Choroid plexus epithelial cell (primary cell): ENCODE results near the gene PRDM2.

Source experiments
- DNase-seq: peaks from one replicate; pipeline ENCODE4 v3.0.0-alpha.2; 2010; ENCODE audit warnings: low read depth
- H3K4me3 ChIP-seq: 2 replicates; pipeline ENCODE4 v1.5.1; 2011; ENCODE audit warnings: low read depth, mild to moderate bottlenecking, control low read depth, low read length, moderate library complexity
- TF ChIP-seq, protein P1 (sequence below): conservative IDR thresholded peaks from 2 replicates; pipeline ENCODE4 v1.5.1; 2011; ENCODE audit warnings: low read depth, mild to moderate bottlenecking, control low read depth, inconsistent platforms, low read length, moderate library complexity

PRDM2 gene

DNA sequence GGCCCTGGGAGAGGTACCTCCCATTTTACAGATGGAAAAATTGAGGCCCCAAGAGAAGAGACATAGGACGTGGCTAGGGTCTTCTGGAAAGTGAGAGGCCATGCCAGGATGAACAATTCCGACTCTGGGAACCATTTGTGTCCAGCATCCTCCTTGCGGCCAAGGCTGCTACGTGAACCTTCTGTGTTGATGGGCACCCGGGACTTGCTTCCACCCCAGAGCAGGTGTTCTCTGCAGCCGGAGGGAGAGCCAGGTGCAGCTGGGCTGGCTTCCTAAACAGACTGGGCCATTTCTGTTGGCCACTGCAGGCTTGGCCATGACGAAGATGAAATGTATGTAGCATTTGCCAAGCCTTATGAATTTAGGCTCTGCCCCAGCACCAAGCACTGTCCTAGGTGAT, 118.9 kb downstream of the PRDM2 start:
- TF ChIP-seq, protein P1, sequence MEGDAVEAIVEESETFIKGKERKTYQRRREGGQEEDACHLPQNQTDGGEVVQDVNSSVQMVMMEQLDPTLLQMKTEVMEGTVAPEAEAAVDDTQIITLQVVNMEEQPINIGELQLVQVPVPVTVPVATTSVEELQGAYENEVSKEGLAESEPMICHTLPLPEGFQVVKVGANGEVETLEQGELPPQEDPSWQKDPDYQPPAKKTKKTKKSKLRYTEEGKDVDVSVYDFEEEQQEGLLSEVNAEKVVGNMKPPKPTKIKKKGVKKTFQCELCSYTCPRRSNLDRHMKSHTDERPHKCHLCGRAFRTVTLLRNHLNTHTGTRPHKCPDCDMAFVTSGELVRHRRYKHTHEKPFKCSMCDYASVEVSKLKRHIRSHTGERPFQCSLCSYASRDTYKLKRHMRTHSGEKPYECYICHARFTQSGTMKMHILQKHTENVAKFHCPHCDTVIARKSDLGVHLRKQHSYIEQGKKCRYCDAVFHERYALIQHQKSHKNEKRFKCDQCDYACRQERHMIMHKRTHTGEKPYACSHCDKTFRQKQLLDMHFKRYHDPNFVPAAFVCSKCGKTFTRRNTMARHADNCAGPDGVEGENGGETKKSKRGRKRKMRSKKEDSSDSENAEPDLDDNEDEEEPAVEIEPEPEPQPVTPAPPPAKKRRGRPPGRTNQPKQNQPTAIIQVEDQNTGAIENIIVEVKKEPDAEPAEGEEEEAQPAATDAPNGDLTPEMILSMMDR: no peak
- no peak for DNase-seq
- H3K4me3 ChIP-seq: no peak overlapping the region

DNA sequence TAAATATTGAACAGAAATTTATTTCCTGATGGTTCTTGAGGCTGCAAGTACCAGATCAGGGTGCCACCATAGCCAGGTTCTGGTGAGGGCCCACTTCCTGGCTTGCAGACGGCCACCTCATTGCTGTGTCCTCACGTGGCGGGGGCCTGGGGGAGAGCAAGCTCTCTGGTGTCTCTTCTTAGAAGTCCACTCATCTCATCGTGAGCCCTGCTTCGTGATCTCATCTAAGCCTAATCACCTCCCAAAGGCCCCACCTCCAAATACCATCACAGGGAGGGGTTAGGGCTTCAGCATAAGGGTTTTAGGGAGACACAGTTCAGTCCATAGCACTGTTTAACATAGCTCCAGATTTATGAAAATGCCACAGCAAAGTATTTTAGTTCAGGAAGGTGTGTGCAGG, 119.7 kb downstream of the PRDM2 start:
- DNase-seq: no peak
- no peak overlapping the region for H3K4me3 ChIP-seq
- TF ChIP-seq, protein P1: no peak

GRCh38 chr1:13820055-13820454, 120.1 kb downstream of the PRDM2 start:
- H3K4me3 ChIP-seq: no peak overlapping the region
- DNase-seq: no peak
- TF ChIP-seq, protein P1: no peak

DNA sequence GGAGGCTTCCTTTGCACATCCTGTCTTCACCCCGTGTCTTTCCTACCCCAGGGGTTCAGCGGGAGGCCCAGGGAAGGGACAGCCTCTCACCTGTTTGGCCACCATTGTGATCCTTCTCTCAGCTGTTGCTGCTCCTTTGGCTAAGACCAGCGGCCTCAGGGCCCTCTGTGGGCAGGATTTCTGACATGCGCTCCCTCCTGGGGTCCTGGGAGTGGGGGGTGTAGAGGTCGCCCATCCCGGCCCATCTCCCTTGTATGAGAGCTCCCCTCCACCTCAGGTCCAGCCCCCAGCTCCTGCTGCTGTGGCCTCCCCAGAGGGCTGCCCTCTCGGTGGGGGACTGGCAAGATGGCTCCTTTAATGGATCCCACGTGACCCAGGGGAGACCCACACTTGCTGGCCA, 120.5 kb downstream of the PRDM2 start:
- no peak for DNase-seq
- H3K4me3 ChIP-seq: no peak overlapping the region
- TF ChIP-seq, protein P1: no peak

- TF ChIP-seq, protein P1: no peak
- no peak overlapping the region for H3K4me3 ChIP-seq
Measured at GRCh38 chr1:13823126-13823880, 123.3 kb downstream of the PRDM2 start.

DNA sequence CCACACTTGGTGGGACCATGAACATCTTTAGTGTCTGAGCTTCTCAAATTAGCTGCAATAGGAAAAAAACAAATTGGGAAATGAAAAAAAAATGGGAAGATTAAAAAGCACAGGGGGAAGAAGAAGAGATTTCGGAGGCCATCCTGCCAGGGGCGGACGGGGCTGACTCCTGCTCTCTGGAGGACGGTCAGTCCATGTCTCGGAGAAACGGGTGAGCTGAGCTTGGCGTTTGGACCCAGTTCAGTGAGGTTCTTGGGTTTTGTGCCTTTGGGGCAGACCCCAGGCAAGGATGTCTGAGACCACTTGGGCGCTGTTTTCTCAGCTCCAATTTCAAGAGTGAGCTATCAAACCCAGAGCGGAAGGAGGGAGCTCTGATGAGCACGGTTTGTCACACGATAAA, 123.9 kb downstream of the PRDM2 start:
- H3K4me3 ChIP-seq: no peak overlapping the region
- TF ChIP-seq, protein P1: no peak
- DNase-seq: no peak

More at GRCh38 chr1:13823126-13823880, 123.3 kb downstream of the PRDM2 start:
- no peak for DNase-seq

GRCh38 chr1:13824626-13825025, 124.6 kb downstream of the PRDM2 start:
- DNase-seq: no peak
- TF ChIP-seq, protein P1: no peak

More at GRCh38 chr1:13824626-13825025, 124.6 kb downstream of the PRDM2 start:
- H3K4me3 ChIP-seq: no peak overlapping the region
